Neural cell (in vitro differentiated cells): ENCODE data around the gene FBXL17. TPM values are rescaled to one million over a fixed set of nuclear protein-coding genes. Genes with fewer than 3 reads are reported as not detected.

ENCODE experiments used
- H2AFZ ChIP-seq: fragments of 200-600, 300-800 bp; sonication (generic), shearing (Covaris generic); 2 replicates; pipeline ENCODE4 v1.6.0; 2014; ENCODE audit warnings: low read depth, mild to moderate bottlenecking, antibody characterized with exemption, low read length, moderate library complexity
- H3F3A ChIP-seq: fragments of 200-600 bp; shearing (Covaris generic); 2 replicates; pipeline ENCODE4 v1.6.1; 2016; ENCODE audit warnings: mild to moderate bottlenecking, moderate library complexity, mixed read lengths, antibody characterized with exemption, low read length; ENCODE audit not compliant: insufficient read depth, poor library complexity, severe bottlenecking
- H3K27ac ChIP-seq: fragments of 200-600, 300-800 bp; sonication (generic), shearing (Covaris generic); 2 replicates; pipeline ENCODE4 v1.5.1; 2014; ENCODE audit warnings: mild to moderate bottlenecking, low read length, moderate library complexity
- H3K27me3 ChIP-seq: fragments of 300-800, 200-600 bp; sonication (generic), shearing (Covaris generic); 2 replicates; pipeline ENCODE4 v1.6.0; 2014; ENCODE audit warnings: mild to moderate bottlenecking, low read depth, low read length, moderate library complexity; ENCODE audit not compliant: insufficient read depth
- H3K36me3 ChIP-seq: fragments of 300-800, 200-600 bp; sonication (generic), shearing (Covaris generic); 2 replicates; pipeline ENCODE4 v1.5.1; 2014; ENCODE audit warnings: mild to moderate bottlenecking, antibody characterized with exemption, low read length, moderate library complexity; ENCODE audit not compliant: insufficient read depth
- H3K4me2 ChIP-seq: fragments of 300-800, 200-600 bp; sonication (generic), shearing (Covaris generic); 2 replicates; pipeline ENCODE4 v1.6.0; 2014; ENCODE audit warnings: mild to moderate bottlenecking, low read length
- H3K4me3 ChIP-seq: fragments of 300-800, 200-600 bp; sonication (generic), shearing (Covaris generic); 2 replicates; pipeline ENCODE4 v1.5.1; 2014; ENCODE audit warnings: mild to moderate bottlenecking, low read length, moderate library complexity
- H3K79me2 ChIP-seq: fragments of 200-600 bp; shearing (Covaris generic); replicated peaks from 2 replicates; pipeline ENCODE4 v1.6.0; 2014; ENCODE audit warnings: mild to moderate bottlenecking, low read length, moderate library complexity; ENCODE audit not compliant: insufficient read depth
- H3K9ac ChIP-seq: fragments of 300-800, 200-600 bp; sonication (generic), shearing (Covaris generic); 2 replicates; pipeline ENCODE4 v1.6.1; 2016; ENCODE audit warnings: mild to moderate bottlenecking, low read length, mixed read lengths
- H3K9me2 ChIP-seq: fragments of 200-600 bp; shearing (Covaris generic); 2 replicates; pipeline ENCODE4 v1.6.1; 2016; ENCODE audit warnings: mild to moderate bottlenecking, low read length, mixed read lengths; ENCODE audit not compliant: insufficient read depth
- H3K9me3 ChIP-seq: fragments of 200-600, 300-800 bp; sonication (generic), shearing (Covaris generic); 2 replicates; pipeline ENCODE4 v1.6.1; 2016; ENCODE audit warnings: mild to moderate bottlenecking, mixed run types, low read length, moderate library complexity, mixed read lengths
- H4K20me1 ChIP-seq: fragments of 200-600 bp; shearing (Covaris generic); 2 replicates; pipeline ENCODE4 v1.6.1; 2016; ENCODE audit warnings: mild to moderate bottlenecking, mixed run types; ENCODE audit not compliant: insufficient read depth
- EP300 ChIP-seq: fragments of 450-650 bp; conservative IDR thresholded peaks from 2 replicates; pipeline ENCODE4 v1.6.1; 2014; ENCODE audit warnings: antibody characterized with exemption, mild to moderate bottlenecking, moderate library complexity; ENCODE audit not compliant: poor library complexity, severe bottlenecking
- EZH2 ChIP-seq: fragments of 200-600, 300-800 bp; shearing (Covaris generic), sonication (generic); IDR thresholded peaks from 2 replicates; pipeline ENCODE4 v1.6.1; 2014; ENCODE audit warnings: antibody characterized with exemption, low read length, borderline replicate concordance, mild to moderate bottlenecking; ENCODE audit not compliant: insufficient read depth, poor library complexity, severe bottlenecking
- MXI1 ChIP-seq: fragments of 450-650 bp; conservative IDR thresholded peaks from 2 replicates; pipeline ENCODE4 v1.6.1; 2014; ENCODE audit warnings: antibody characterized with exemption, mild to moderate bottlenecking; ENCODE audit not compliant: poor library complexity, severe bottlenecking
- POLR2AphosphoS5 ChIP-seq: IDR thresholded peaks from 2 replicates; pipeline ENCODE4 v1.6.1; 2012
- RAD21 ChIP-seq: fragments of 450-650 bp; conservative IDR thresholded peaks from 2 replicates; pipeline ENCODE4 v1.6.1; 2014; ENCODE audit warnings: antibody characterized with exemption, mild to moderate bottlenecking, moderate library complexity
- SMC3 ChIP-seq: fragments of 450-650 bp; conservative IDR thresholded peaks from 2 replicates; pipeline ENCODE4 v1.6.1; 2014; ENCODE audit warnings: antibody characterized with exemption, mild to moderate bottlenecking, moderate library complexity; ENCODE audit not compliant: poor library complexity
- TAF1 ChIP-seq: IDR thresholded peaks from 2 replicates; pipeline ENCODE4 v1.6.1; 2012; ENCODE audit warnings: low read depth
- polyA plus RNA-seq: library from polyadenylated mRNA; depleted of rRNA; stranded (reverse); fragments of >200 nt; gene quantifications from 2 replicates; pipeline ENCODE4 v1.2.3, GENCODE V29; 2014
- TF ChIP-seq, protein P1 (sequence below): IDR thresholded peaks from 2 replicates; pipeline ENCODE4 v1.6.1; 2012; ENCODE audit warnings: borderline replicate concordance
- TF ChIP-seq, protein P2 (sequence below): fragments of 450-650 bp; IDR thresholded peaks from 2 replicates; pipeline ENCODE4 v1.5.1; 2014; ENCODE audit warnings: antibody characterized with exemption, mild to moderate bottlenecking, moderate library complexity; ENCODE audit not compliant: poor library complexity, severe bottlenecking

The FBXL17 gene
- polyA plus RNA-seq, 1 donor from 2014 or later: 19.6 TPM

DNA sequence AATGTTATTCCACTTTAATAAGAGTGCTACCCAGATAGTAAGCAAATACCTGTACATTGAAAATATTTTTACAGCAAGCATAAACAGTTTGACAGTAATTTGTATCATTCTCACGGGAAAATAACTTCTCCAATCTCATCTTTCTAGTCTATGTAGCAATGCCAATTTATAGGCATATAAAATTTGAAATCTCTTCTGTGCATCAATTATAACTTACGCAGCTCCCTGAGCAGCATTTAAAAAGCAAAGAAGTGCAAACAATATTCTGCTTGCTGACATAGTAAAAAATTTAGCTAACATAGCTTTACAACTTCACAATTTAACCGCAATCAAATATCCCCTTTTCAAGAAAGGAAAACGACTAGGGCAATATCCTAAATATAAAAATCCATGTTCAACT is 257.3 kb downstream of the FBXL17 start:
- H3K4me2 ChIP-seq: no peak overlapping the region
- no peaks in the 10 kb centered on the region for H3K79me2 ChIP-seq
- no peaks in the 10 kb centered on the region for H3K36me3 ChIP-seq
- H3K4me3 ChIP-seq: no peak overlapping the region
- H4K20me1 ChIP-seq: no peaks in the 10 kb centered on the region
- H3K9ac ChIP-seq: no peak overlapping the region
- TF ChIP-seq, protein P1, sequence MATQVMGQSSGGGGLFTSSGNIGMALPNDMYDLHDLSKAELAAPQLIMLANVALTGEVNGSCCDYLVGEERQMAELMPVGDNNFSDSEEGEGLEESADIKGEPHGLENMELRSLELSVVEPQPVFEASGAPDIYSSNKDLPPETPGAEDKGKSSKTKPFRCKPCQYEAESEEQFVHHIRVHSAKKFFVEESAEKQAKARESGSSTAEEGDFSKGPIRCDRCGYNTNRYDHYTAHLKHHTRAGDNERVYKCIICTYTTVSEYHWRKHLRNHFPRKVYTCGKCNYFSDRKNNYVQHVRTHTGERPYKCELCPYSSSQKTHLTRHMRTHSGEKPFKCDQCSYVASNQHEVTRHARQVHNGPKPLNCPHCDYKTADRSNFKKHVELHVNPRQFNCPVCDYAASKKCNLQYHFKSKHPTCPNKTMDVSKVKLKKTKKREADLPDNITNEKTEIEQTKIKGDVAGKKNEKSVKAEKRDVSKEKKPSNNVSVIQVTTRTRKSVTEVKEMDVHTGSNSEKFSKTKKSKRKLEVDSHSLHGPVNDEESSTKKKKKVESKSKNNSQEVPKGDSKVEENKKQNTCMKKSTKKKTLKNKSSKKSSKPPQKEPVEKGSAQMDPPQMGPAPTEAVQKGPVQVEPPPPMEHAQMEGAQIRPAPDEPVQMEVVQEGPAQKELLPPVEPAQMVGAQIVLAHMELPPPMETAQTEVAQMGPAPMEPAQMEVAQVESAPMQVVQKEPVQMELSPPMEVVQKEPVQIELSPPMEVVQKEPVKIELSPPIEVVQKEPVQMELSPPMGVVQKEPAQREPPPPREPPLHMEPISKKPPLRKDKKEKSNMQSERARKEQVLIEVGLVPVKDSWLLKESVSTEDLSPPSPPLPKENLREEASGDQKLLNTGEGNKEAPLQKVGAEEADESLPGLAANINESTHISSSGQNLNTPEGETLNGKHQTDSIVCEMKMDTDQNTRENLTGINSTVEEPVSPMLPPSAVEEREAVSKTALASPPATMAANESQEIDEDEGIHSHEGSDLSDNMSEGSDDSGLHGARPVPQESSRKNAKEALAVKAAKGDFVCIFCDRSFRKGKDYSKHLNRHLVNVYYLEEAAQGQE: no peak
- TF ChIP-seq POLR2AphosphoS5: no peak
- TF ChIP-seq EZH2: no peak
- TF ChIP-seq EP300: no peak
- TF ChIP-seq MXI1: no peak
- H3K27me3 ChIP-seq: no peaks in the 10 kb centered on the region
- H3K9me2 ChIP-seq: no peaks in the 10 kb centered on the region
- H3F3A ChIP-seq: peaks cover 3% of the 10 kb centered on the region
- H3K27ac ChIP-seq: no peak overlapping the region
- H2AFZ ChIP-seq: no peak overlapping the region
- no peaks in the 10 kb centered on the region for H3K9me3 ChIP-seq

DNA sequence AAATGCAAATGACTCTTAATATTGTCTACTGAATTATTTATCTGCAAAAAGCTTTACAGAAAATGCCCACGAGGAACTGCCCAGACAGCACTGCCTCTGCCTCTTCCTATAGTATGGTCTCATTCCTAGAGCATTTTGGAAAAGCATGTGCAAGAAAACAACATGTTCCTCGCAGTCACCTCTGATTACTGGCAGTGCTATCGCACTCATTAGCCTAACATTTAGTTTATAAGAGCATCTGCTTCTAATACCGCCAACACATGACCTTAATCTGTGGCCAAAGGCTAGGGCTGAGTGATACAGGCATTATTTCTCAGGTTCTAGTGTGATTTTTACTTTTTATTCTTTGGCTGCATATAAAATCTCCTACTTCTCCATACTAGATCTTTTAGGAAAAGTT is 259.2 kb downstream of the FBXL17 start:
- no peak overlapping the region for H2AFZ ChIP-seq
- no peaks in the 10 kb centered on the region for H3K9me2 ChIP-seq
- no peaks in the 10 kb centered on the region for H3K79me2 ChIP-seq
- no peaks in the 10 kb centered on the region for H3F3A ChIP-seq
- TF ChIP-seq SMC3 (no peak), TAF1 (no peak), MXI1 (no peak), POLR2AphosphoS5 (no peak), EZH2 (no peak), EP300 (no peak), RAD21 (no peak)
- TF ChIP-seq, protein P2, sequence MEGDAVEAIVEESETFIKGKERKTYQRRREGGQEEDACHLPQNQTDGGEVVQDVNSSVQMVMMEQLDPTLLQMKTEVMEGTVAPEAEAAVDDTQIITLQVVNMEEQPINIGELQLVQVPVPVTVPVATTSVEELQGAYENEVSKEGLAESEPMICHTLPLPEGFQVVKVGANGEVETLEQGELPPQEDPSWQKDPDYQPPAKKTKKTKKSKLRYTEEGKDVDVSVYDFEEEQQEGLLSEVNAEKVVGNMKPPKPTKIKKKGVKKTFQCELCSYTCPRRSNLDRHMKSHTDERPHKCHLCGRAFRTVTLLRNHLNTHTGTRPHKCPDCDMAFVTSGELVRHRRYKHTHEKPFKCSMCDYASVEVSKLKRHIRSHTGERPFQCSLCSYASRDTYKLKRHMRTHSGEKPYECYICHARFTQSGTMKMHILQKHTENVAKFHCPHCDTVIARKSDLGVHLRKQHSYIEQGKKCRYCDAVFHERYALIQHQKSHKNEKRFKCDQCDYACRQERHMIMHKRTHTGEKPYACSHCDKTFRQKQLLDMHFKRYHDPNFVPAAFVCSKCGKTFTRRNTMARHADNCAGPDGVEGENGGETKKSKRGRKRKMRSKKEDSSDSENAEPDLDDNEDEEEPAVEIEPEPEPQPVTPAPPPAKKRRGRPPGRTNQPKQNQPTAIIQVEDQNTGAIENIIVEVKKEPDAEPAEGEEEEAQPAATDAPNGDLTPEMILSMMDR: no peak
- TF ChIP-seq, protein P1: no peak
- no peaks in the 10 kb centered on the region for H4K20me1 ChIP-seq
- H3K4me2 ChIP-seq: no peak overlapping the region
- H3K27ac ChIP-seq: no peak overlapping the region
- H3K4me3 ChIP-seq: no peak overlapping the region
- H3K36me3 ChIP-seq: no peaks in the 10 kb centered on the region
- no peaks in the 10 kb centered on the region for H3K9me3 ChIP-seq
- H3K27me3 ChIP-seq: no peaks in the 10 kb centered on the region
- no peak overlapping the region for H3K9ac ChIP-seq
